Measurements from ENCODE around the gene HID1.
A peak's percentile ranks its signal among the peaks of the same experiment; 100 is the strongest.

The HID1 gene

DNA sequence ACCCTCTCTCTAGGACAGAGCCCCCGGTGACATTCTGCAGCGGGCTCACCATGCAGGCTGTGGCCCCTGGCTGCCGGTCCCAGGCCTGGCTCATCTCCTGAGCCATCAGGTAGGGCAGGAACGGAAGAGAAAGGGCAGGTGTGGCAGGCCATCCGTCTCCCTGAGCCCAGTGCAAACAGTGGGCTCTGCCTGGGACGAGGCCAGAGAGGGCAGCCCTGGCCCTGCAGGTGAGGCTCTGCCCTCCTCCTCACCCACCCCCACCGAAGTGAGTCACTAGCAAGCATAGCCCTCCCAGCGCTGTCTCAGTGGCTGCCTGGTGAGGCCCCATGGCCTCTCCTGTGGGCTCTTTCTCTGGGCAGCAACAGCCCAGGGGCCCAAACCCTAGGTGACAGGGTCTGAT is 22.4 kb downstream of the HID1 start:
- DNase-seq (ENCODE audit: low read depth): no peak

- DNase-seq (ENCODE audit: low read depth): no peak
Measured at GRCh38 chr17:74949455-74950115, 23.0 kb downstream of the HID1 start.

- DNase-seq (ENCODE audit: low read depth): no peak
Measured at GRCh38 chr17:74947041-74947754, 25.4 kb downstream of the HID1 start.

GRCh38 chr17:74946641-74947040 is 25.9 kb downstream of the HID1 start:
- no peak for DNase-seq (ENCODE audit: low read depth)

- no peak for DNase-seq (ENCODE audit: low read depth)
Measured at GRCh38 chr17:74945543-74945942, 27.0 kb downstream of the HID1 start.

- peak; percentile 6 for DNase-seq (ENCODE audit: low read depth)
Measured at GRCh38 chr17:74943808-74944522, 28.6 kb downstream of the HID1 start.

DNA sequence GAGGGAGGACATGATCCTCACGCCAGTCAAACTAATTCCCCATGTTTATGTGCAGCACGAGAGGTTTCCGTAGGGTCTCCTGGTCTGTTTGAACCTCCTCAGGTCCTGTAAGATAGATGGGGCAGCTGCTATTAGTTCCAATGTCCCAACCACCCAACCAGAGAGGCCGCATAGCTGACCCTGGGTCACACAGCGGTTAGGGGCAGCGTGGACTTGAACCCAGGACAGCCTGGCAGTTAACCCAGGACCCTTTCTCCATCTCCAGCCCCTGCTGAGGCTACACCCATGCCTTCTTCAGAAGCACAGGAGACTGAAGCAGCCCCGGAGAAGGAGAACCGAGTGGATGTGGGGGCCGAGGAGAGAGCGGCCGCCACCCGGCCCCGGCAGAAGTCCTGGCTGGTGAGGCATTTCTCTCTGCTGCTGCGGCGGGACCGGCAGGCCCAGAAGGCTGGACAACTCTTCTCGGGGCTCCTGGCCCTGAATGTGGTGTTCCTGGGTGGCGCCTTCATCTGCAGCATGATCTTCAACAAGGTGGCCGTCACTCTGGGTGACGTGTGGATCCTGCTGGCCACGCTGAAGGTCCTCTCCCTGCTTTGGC is 31.3 kb downstream of the HID1 start:
- no peak for DNase-seq (ENCODE audit: low read depth)

DNA sequence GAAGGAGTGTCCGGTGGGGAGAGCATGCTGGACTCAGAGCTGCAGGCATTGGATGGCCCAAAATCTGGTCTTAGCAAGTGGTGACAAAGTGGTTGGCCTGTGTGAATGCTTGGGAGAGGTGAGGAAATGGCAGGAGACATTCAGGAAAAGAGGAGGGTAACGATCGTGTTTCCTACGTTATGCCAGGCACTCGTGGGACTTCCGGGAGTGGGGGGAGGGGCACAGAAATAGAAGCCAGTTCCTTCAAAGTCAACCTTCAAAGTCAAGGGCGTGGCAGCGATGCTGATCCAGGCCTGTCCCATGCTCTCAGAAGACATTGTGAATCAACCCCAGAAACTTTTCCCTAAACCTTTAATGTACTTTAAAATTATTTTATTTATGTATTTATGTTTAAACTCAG is 33.0 kb downstream of the HID1 start:
- DNase-seq (ENCODE audit: low read depth): no peak

DNA sequence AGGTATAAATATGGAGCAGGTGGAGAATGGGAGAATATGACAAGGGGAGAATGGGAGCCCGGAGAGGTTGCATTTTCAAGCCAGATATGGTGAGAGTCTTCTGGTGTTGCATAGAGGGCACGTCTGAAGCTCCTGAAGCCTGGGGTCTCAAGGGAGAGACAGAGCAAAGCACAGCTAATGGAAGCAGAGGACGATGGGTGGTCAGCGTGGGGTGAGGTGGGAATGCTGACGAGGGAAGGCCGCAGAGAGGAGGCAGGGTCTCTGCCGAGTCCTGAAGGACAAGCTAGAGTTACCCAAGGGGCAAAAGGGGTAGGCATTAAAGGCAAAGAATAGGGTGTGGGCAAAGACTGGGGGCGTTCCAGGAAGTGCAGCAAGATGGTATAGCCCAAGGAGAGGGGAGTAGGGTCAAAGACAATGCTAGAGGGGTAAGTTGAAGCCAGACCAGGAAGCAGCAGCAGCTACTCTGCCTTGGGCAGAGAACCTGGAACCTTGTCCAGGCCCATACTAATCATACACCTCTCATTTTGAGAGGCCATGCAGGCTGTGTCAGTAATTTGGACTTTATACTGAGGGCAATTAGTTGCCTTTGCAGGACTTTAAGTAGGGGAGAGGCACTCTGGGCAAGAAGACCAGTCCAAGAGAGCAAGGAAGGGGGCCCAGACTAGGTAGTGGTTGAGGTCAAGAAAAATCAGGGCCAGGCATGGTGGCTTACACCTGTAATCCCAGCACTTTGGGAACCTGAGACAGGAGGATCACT is 34.2 kb downstream of the HID1 start:
- DNase-seq (ENCODE audit: low read depth): no peak

DNA sequence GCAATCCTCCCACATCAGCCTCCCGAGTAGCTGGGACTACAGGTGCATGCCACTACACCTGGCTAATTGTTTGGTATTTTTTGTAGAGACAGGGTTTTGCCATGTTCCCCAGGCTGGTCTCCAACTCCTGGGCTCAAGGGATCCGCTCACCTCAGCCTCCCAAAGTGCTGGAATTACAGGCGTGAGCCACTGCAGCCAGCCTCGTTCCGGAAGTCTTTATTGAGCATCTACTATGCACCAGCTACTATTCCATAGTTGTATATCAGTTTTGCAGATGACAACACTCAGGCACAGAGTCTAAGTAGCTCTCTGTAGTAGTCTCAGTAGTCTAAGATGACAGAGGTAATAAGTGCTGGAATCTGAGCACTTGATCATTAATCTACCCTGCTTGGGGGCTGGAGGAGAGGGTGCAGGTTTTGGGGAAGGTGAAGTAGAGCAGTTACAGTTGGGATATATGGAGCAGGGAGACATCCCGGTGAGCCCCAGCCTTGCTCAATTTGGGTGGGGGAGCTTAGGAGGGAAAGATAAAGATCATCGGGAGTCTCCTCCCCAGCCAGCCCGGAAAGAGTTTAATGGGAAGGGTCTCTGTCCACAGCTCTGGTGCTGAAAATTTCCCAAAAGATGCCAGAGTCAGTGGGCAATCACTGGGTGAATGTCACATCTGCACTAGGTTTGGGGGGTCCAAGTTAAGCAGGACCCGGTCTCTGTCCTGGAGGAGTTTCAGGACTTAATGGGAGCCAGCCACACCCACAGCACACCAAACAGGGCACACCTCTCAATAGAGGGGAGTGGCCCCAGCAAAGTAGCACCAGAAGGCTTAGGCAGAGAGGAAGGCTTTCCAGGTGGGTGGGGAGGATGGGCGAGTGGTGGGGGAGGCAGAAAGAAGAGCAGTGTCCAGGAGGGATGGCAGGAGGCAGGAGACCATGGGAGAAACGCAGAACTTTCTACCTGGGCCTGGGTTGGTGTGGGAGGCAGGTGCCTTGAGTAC is 35.2 kb downstream of the HID1 start:
- DNase-seq (ENCODE audit: low read depth): peak; percentile 9

- no peak for DNase-seq (ENCODE audit: low read depth)
Measured at GRCh38 chr17:74936470-74936799, 36.1 kb downstream of the HID1 start.

DNA sequence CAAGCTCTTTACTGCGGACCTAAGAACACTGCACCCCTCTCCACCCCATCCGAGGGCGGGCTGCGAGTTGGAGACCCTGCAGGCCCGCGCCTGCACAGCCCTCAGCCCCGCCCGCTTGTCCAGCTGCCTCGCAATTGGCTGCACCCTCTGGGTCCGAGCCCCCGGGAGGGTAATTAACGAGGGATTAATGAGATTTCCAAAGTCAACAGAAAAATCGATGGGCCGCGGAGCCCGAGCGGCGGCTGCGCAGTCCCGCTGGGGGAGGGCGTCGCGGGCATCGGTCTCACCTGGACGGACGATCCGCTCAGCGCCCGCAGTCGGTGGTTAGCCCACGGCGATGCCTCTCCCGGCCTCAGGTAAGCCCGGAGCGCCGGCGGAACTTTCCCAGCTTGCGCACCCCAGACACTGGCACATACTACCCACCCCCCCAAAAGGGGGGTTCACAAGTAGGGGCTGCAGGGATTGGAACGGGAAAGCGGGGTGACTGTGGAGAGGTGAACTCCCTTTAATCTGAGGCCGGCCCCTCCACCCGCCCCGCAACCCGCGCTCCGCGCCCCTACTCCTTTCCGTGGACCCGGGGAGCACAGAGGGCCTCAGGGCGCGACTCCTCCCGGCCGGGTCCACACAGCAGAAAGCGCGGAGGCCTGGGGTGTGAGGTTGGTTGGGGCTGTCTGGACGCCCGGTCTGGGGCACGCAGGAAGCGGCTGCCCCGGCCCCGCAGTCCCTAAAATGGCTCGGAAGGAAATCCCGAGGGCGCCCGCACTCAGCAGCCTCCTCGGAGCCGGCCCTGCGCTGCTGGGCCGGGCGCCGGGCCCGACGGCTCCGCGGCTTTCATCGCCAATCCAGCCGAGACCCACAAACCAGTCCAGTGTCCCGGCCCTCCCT is 36.7 kb downstream of the HID1 start, which contains the start of gene OTOP3:
Gene OTOP3, plus strand, starts transcription at position 314 of the 885 bp plus-strand sequence. Its CDS starts 24 bp downstream, at position 338.
- DNase-seq (ENCODE audit: low read depth): no peak

- DNase-seq (ENCODE audit: low read depth): no peak
Measured at GRCh38 chr17:74935048-74935447, 37.5 kb downstream of the HID1 start.

DNA sequence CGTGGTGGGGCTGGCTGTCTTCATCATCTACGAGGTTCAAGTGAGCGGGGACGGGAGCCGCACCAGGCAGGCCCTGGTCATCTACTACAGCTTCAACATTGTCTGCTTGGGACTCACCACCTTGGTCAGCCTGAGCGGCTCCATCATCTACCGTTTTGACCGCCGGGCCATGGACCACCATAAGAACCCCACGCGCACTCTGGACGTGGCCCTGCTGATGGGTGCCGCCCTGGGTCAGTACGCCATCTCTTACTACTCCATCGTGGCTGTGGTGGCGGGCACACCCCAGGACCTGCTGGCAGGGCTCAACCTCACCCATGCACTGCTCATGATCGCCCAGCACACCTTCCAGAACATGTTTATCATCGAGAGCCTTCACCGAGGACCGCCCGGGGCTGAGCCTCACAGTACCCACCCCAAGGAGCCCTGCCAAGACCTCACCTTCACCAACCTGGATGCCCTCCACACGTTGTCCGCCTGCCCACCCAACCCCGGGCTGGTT is 42.0 kb downstream of the HID1 start:
- DNase-seq (ENCODE audit: low read depth): no peak

GRCh38 chr17:74928786-74929185 is 43.8 kb downstream of the HID1 start:
- no peak for DNase-seq (ENCODE audit: low read depth)

- DNase-seq (ENCODE audit: low read depth): no peak
Measured at GRCh38 chr17:74925242-74925641, 47.3 kb downstream of the HID1 start.

DNA sequence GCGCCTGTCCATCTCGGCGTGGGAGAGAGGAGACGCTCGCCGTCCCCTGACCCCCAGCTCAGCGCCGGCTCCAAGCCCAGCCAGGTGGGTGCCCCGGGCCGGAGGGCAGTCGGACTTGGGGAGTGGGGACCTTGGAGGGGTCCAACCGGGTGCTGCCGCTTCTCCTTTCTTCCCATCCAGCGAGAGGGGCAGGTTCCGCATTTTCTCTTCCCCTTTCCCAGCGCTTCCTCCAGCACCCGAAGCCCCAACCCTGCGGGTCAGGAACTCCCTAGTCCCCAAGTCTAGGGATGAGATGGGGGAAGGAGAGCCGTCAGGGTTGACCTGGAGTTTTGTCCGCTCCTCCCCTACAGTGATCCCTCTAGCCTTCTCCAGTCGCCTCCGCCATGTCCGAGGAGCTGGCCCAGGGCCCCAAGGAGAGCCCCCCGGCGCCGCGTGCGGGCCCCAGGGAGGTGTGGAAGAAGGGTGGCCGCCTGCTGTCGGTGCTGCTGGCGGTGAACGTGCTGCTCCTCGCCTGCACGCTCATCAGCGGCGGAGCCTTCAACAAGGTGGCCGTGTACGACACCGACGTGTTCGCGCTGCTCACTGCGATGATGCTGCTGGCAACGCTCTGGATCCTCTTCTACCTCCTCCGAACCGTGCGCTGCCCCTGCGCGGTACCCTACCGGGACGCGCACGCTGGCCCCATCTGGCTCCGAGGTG is 48.2 kb downstream of the HID1 start, which contains the start of gene OTOP2:
Gene OTOP2, plus strand, starts transcription at position 24 of the 699 bp plus-strand sequence. Its CDS starts 360 bp downstream, at position 384.
- DNase-seq (ENCODE audit: low read depth): no peak

DNA sequence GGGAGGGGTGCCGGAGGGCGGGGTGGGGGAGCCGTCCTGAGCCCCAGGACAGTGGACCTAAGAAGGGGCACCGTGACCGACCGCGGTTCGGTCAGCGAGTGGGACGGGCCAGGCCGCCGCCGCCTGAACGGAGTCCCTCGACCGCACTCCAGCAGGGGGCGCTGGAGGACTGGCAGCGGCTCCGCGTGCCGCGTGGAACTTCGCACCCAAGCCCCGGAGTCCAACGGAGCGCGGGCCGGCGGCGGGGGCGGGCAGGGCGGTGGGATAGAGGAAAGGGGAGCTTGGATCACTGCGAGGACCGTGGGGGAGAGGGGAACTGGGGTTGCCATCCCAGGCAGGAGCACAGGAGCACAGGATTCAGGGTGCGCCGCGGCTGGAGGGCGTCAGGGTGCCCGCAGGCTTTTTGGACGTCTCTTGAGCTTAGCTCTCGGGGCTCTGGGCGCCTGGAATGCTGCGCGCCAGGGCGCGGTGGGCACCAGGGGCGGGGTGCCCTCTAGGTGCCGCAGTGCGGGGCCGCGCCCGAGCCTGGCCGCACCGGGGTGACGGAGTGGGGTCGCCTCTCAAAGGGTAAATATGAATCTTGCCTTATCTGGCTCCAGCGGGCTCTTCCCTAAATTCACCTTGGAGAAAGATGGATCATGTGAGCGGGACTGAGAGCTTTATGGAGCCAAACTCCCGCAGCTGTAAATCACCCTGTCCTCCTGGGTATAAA is 48.9 kb downstream of the HID1 start:
- DNase-seq (ENCODE audit: low read depth): peak; percentile 16

Measured in amniotic epithelial cell (primary cell).